Vagina (tissue), 2 donors: ENCODE data around the gene BICD2. TPM values are rescaled to one million over a fixed set of nuclear protein-coding genes. Genes with fewer than 3 reads are reported as not detected.
"Not testable (repeated sequence)": the region's sequence is repeated elsewhere in the genome, so short reads cannot be mapped to it uniquely, and the experiment has no call there.

ENCODE experiments used
- DNase-seq, 2 donors: peaks; one replicate each; pipeline ENCODE4 v3.0.0-alpha.2; 2017; ENCODE audit errors: extremely low spot score in 2 of 2
- H3K27ac ChIP-seq: fragments of 200-600 bp; sonication (generic); one replicate; pipeline ENCODE4 v1.5.1; 2019
- H3K27me3 ChIP-seq: fragments of 200-600 bp; sonication (generic); one replicate; pipeline ENCODE4 v1.5.1; 2019
- H3K36me3 ChIP-seq, 2 donors: fragments of 200-600 bp; sonication (generic); one replicate each; pipeline ENCODE4 v1.5.1; 2017 to 2019
- H3K4me1 ChIP-seq: fragments of 200-600 bp; sonication (generic); one replicate; pipeline ENCODE4 v1.5.1; 2019
- H3K4me3 ChIP-seq, 2 donors: fragments of 200-600 bp; sonication (generic); 1 replicate in 1 of 2; 2 replicates in 1 of 2; pipeline ENCODE4 v1.5.1; 2016 to 2019
- H3K9me3 ChIP-seq: fragments of 200-600 bp; sonication (generic); one replicate; pipeline ENCODE4 v1.5.1; 2019
- CTCF ChIP-seq, 3 experiments: fragments of 450-650 bp in 2 of 3; fragments of 200-600 bp in 1 of 3; sonication (generic) in 1 of 3; IDR thresholded peaks; one replicate each; pipeline ENCODE4 v1.5.1; 2017 to 2019; ENCODE audit warnings: antibody characterized with exemption in 3 of 3, mild to moderate bottlenecking in 2 of 3, moderate library complexity in 2 of 3
- POLR2A ChIP-seq, 2 donors: fragments of 450-650 bp; IDR thresholded peaks; one replicate each; pipeline ENCODE4 v1.6.1; 2017; ENCODE audit warnings: antibody characterized with exemption in 2 of 2, mild to moderate bottlenecking in 2 of 2, moderate library complexity in 2 of 2
- POLR2AphosphoS5 ChIP-seq, 2 donors: sonication (generic); formaldehyde crosslinking; IDR thresholded peaks; one replicate each; pipeline ENCODE4 v1.9.0; 2017; ENCODE audit warnings: antibody characterized with exemption in 2 of 2, mild to moderate bottlenecking in 2 of 2, low read depth in 1 of 2; ENCODE audit not compliant: insufficient read depth in 1 of 2
- intact Hi-C: fragments of 100-400 bp; cut with DNase I; formaldehyde crosslinking; loops from one replicate; pipeline ENCODE4 v1.15.1; 2023
- total RNA-seq: library from RNA; depleted of rRNA; stranded (reverse); fragments of >200 nt; gene quantifications from one replicate; pipeline ENCODE4 v1.2.3, GENCODE V29; 2016

The BICD2 gene
- total RNA-seq: 82.7 TPM

GRCh38 chr9:92764381-92764987, at the start of gene BICD2:
TSS of gene BICD2 (minus strand) at chr9:92764833. CDS start at chr9:92764744, 89 bp downstream.
- Histone ChIP-seq H3K27ac (peak within 1 kb of the TSS; percentile 98), H3K27me3 (no peaks in the 10 kb centered on the region), H3K4me3 (peak within 1 kb of the TSS; percentile 90 to 92), H3K9me3 (no peaks in the 10 kb centered on the region), H3K36me3 (no peaks in the 10 kb centered on the region), H3K4me1 (peaks cover 53% of the 10 kb centered on the region)
- TF ChIP-seq CTCF (IDR thresholded peaks at IDR 0.05) (no peak), POLR2AphosphoS5 (IDR thresholded peaks at IDR 0.05; ENCODE audit: insufficient read depth in 1 of 2, low read depth in 1 of 2) (no peak), POLR2A (IDR thresholded peaks at IDR 0.05) (peak in 1 of 2 donors; percentile 55)
- no peak for DNase-seq
- intact Hi-C loops: loop anchor here (5.0 kb wide), 1 partner anchor 92 kb away; the partner anchor contains the start of gene IPPK

GRCh38 chr9:92809629-92810326, 45.1 kb upstream of the BICD2 start:
- intact Hi-C loops: not testable (repeated sequence)
- H3K27me3 ChIP-seq: peaks cover 27% of the 10 kb centered on the region

GRCh38 chr9:92808726-92809451, 44.3 kb upstream of the BICD2 start:
- DNase-seq: no peak
- H3K4me1 ChIP-seq: peaks cover 31% of the 10 kb centered on the region
- H3K36me3 ChIP-seq: no peaks in the 10 kb centered on the region
- no peak overlapping the region for H3K27ac ChIP-seq
- TF ChIP-seq POLR2AphosphoS5 (IDR thresholded peaks at IDR 0.05; ENCODE audit: insufficient read depth in 1 of 2, low read depth in 1 of 2): no peak
- intact Hi-C loops: no loop called here
- H3K27me3 ChIP-seq: peaks cover 27% of the 10 kb centered on the region
- H3K4me3 ChIP-seq: peak overlapping the region; percentile 10 to 39
- no peaks in the 10 kb centered on the region for H3K9me3 ChIP-seq

More at GRCh38 chr9:92809629-92810326, 45.1 kb upstream of the BICD2 start:
- H3K27ac ChIP-seq, DNase-seq, H3K36me3 ChIP-seq, H3K9me3 ChIP-seq: not testable (repeated sequence)
- H3K4me1 ChIP-seq: peaks cover 31% of the 10 kb centered on the region
- peak overlapping the region in 1 of 2 donors; percentile 10 for H3K4me3 ChIP-seq

- H3K9me3 ChIP-seq: no peaks in the 10 kb centered on the region
- TF ChIP-seq POLR2A (IDR thresholded peaks at IDR 0.05): no peak
- TF ChIP-seq POLR2AphosphoS5 (IDR thresholded peaks at IDR 0.05; ENCODE audit: insufficient read depth in 1 of 2, low read depth in 1 of 2): no peak
- TF ChIP-seq CTCF (IDR thresholded peaks at IDR 0.05): no peak
- H3K36me3 ChIP-seq: no peaks in the 10 kb centered on the region
- DNase-seq: no peak
- peaks cover 27% of the 10 kb centered on the region for H3K27me3 ChIP-seq
- no peak overlapping the region for H3K27ac ChIP-seq
- peak overlapping the region; percentile 10 to 39 for H3K4me3 ChIP-seq
- intact Hi-C loops: no loop called here
- H3K4me1 ChIP-seq: peaks cover 31% of the 10 kb centered on the region
Measured at GRCh38 chr9:92807757-92808725, 43.4 kb upstream of the BICD2 start.

GRCh38 chr9:92807031-92807756, 42.6 kb upstream of the BICD2 start:
- TF ChIP-seq POLR2A (IDR thresholded peaks at IDR 0.05): no peak
- no peak for TF ChIP-seq POLR2AphosphoS5 (IDR thresholded peaks at IDR 0.05; ENCODE audit: insufficient read depth in 1 of 2, low read depth in 1 of 2)
- TF ChIP-seq CTCF (IDR thresholded peaks at IDR 0.05): no peak
- Histone ChIP-seq H3K4me3 (no peak overlapping the region), H3K27me3 (peaks cover 27% of the 10 kb centered on the region)

More at GRCh38 chr9:92807031-92807756, 42.6 kb upstream of the BICD2 start:
- no peak overlapping the region for H3K27ac ChIP-seq
- peaks cover 31% of the 10 kb centered on the region for H3K4me1 ChIP-seq
- no peak for DNase-seq
- intact Hi-C loops: no loop called here
- H3K9me3 ChIP-seq: no peaks in the 10 kb centered on the region
- no peaks in the 10 kb centered on the region for H3K36me3 ChIP-seq
